Suprapubic skin (tissue), 4 donors: ENCODE results near the gene BLTP3A. TPM values are rescaled to one million over a fixed set of nuclear protein-coding genes. Genes with fewer than 3 reads are reported as not detected.
"Not testable (repeated sequence)": the region's sequence is repeated elsewhere in the genome, so short reads cannot be mapped to it uniquely, and the experiment has no call there.

Experiments
- DNase-seq, 2 donors: peaks; one replicate each; pipeline ENCODE4 v3.0.0-alpha.2; 2019; ENCODE audit warnings: low spot score in 2 of 2
- H3K27ac ChIP-seq: fragments of 200-600 bp; sonication (generic); one replicate; pipeline ENCODE4 v1.5.1; 2019
- H3K27me3 ChIP-seq: fragments of 200-600 bp; sonication (generic); one replicate; pipeline ENCODE4 v1.5.1; 2019
- H3K36me3 ChIP-seq: fragments of 200-600 bp; sonication (generic); one replicate; pipeline ENCODE4 v1.5.1; 2019
- H3K4me1 ChIP-seq: fragments of 200-600 bp; sonication (generic); one replicate; pipeline ENCODE4 v1.5.1; 2019
- H3K4me3 ChIP-seq: fragments of 200-600 bp; sonication (generic); one replicate; pipeline ENCODE4 v1.5.1; 2019; ENCODE audit warnings: mild to moderate bottlenecking
- H3K9me3 ChIP-seq: fragments of 200-600 bp; sonication (generic); one replicate; pipeline ENCODE4 v1.5.1; 2019
- CTCF ChIP-seq, 2 donors: fragments of 200-600 bp in 1 of 2; fragments of 450-650 bp in 1 of 2; sonication (generic) in 1 of 2; IDR thresholded peaks; one replicate each; pipeline ENCODE4 v1.5.1; 2016 to 2019; ENCODE audit warnings: antibody characterized with exemption in 2 of 2, mild to moderate bottlenecking in 1 of 2, moderate library complexity in 1 of 2
- EP300 ChIP-seq: sonication (generic); formaldehyde crosslinking; IDR thresholded peaks from one replicate; pipeline ENCODE4 v1.6.1; 2017; ENCODE audit warnings: antibody characterized with exemption
- POLR2A ChIP-seq, 2 donors: fragments of 450-650 bp; IDR thresholded peaks; one replicate each; pipeline ENCODE4 v1.6.1; 2017; ENCODE audit warnings: antibody characterized with exemption in 2 of 2, mild to moderate bottlenecking in 2 of 2, moderate library complexity in 2 of 2
- POLR2AphosphoS5 ChIP-seq, 3 donors: sonication (generic); formaldehyde crosslinking; IDR thresholded peaks; one replicate each; pipeline ENCODE4 v1.6.1; 2017; ENCODE audit warnings: antibody characterized with exemption in 3 of 3
- WGBS: methylation state at CpG from one replicate; pipeline ENCODE4 v1.1.5; 2018; 5-methylcytosine and 5-hydroxymethylcytosine counted together
- total RNA-seq, 4 donors: library from RNA; depleted of rRNA; stranded (reverse); fragments of >200 nt; gene quantifications; one replicate each; pipeline ENCODE4 v1.1.0, GENCODE V29; 2016

Gene BLTP3A
- total RNA-seq, 4 donors from 2014 or later = 6.3 to 12.2 (median 9.0) TPM

- H3K9me3 ChIP-seq = no peaks in the 10 kb centered on the region
- peaks cover 16% of the 10 kb centered on the region for H3K4me1 ChIP-seq
- no peak overlapping the region for H3K27ac ChIP-seq
- H3K4me3 ChIP-seq = no peak overlapping the region
- TF ChIP-seq EP300 = no peak
- no peak for TF ChIP-seq CTCF (IDR thresholded peaks at IDR 0.05)
- no peak for TF ChIP-seq POLR2AphosphoS5 (IDR thresholded peaks at IDR 0.05)
- TF ChIP-seq POLR2A (IDR thresholded peaks at IDR 0.05) = no peak
- DNase-seq = no peak
- WGBS = 93% methylated on average over 6 of the region's 6 CpGs
- no peaks in the 10 kb centered on the region for H3K27me3 ChIP-seq
- no peaks in the 10 kb centered on the region for H3K36me3 ChIP-seq
Observed at GRCh38 chr6:34793877-34794276, 2.0 kb downstream of the BLTP3A start.

- H3K4me1 ChIP-seq = peaks cover 13% of the 10 kb centered on the region
- H3K27ac ChIP-seq = no peak overlapping the region
- no peaks in the 10 kb centered on the region for H3K36me3 ChIP-seq
- no peak for DNase-seq
- TF ChIP-seq POLR2AphosphoS5 (IDR thresholded peaks at IDR 0.05) (no peak), EP300 (no peak), POLR2A (IDR thresholded peaks at IDR 0.05) (no peak), CTCF (IDR thresholded peaks at IDR 0.05) (no peak)
- no peaks in the 10 kb centered on the region for H3K9me3 ChIP-seq
- H3K27me3 ChIP-seq = no peaks in the 10 kb centered on the region
- 53% methylated on average over 2 of the region's 2 CpGs for WGBS
- H3K4me3 ChIP-seq = no peak overlapping the region
Observed at GRCh38 chr6:34795836-34796425, 4.0 kb downstream of the BLTP3A start.

DNA sequence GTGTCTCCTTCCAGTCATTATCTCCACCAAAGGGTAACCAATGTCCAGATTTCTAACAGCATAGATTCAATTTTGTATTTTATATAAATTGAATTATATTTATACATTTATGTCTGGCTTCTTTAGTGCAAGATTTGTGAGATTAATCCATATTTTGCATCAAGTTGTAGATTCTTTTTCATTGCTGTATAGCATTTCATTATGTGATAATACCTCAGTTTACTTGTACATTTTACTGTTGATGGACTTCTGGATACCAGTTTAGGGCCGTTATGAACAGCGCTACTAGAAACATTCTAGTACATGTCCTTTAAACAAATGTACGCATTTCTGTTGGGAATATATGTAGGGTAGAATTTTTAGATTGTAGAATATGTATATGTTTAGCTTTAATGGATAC is 6.2 kb downstream of the BLTP3A start:
- Histone ChIP-seq H3K4me1 (peaks cover 3% of the 10 kb centered on the region), H3K4me3 (no peak overlapping the region), H3K27me3 (no peaks in the 10 kb centered on the region), H3K9me3 (no peaks in the 10 kb centered on the region), H3K36me3 (no peaks in the 10 kb centered on the region), H3K27ac (no peak overlapping the region)
- DNase-seq = no peak
- 94% methylated on average over 3 of the region's 3 CpGs for WGBS
- TF ChIP-seq POLR2AphosphoS5 (IDR thresholded peaks at IDR 0.05) (no peak), EP300 (no peak), CTCF (IDR thresholded peaks at IDR 0.05) (no peak), POLR2A (IDR thresholded peaks at IDR 0.05) (no peak)

DNA sequence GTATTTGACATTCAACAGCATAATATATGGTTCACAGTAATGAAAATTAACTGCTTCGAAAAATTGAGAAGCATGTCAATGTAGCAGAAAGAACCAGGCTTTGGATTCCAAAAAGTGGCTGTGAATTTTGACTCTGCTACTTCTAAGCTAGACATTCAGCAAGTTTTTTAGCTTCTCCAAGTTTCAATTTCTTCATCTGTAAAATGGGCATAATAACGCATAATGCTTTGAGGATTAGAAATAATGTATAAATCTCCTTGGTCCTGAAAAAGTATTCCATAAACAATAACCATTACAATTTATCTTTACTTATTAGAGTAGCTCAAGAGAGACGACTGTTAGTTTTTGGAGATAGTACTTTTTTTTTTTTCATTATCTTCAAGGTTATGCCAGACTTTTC is 7.7 kb downstream of the BLTP3A start:
- Histone ChIP-seq H3K4me3 (no peak overlapping the region), H3K4me1 (no peaks in the 10 kb centered on the region), H3K9me3 (no peaks in the 10 kb centered on the region), H3K27ac (no peak overlapping the region), H3K36me3 (no peaks in the 10 kb centered on the region), H3K27me3 (no peaks in the 10 kb centered on the region)
- DNase-seq = no peak
- 84% methylated on average over 3 of the region's 3 CpGs for WGBS
- TF ChIP-seq CTCF (IDR thresholded peaks at IDR 0.05) (no peak), POLR2A (IDR thresholded peaks at IDR 0.05) (no peak), EP300 (no peak), POLR2AphosphoS5 (IDR thresholded peaks at IDR 0.05) (no peak)

GRCh38 chr6:34804543-34804942 is 12.7 kb downstream of the BLTP3A start:
- no peaks in the 10 kb centered on the region for H3K36me3 ChIP-seq
- no peaks in the 10 kb centered on the region for H3K9me3 ChIP-seq
- H3K4me3 ChIP-seq = no peak overlapping the region
- no peaks in the 10 kb centered on the region for H3K4me1 ChIP-seq
- TF ChIP-seq CTCF (IDR thresholded peaks at IDR 0.05) = no peak
- TF ChIP-seq POLR2AphosphoS5 (IDR thresholded peaks at IDR 0.05) = no peak
- TF ChIP-seq POLR2A (IDR thresholded peaks at IDR 0.05) = no peak
- TF ChIP-seq EP300 = no peak
- DNase-seq = no peak
- H3K27me3 ChIP-seq = no peaks in the 10 kb centered on the region
- no peak overlapping the region for H3K27ac ChIP-seq

DNA sequence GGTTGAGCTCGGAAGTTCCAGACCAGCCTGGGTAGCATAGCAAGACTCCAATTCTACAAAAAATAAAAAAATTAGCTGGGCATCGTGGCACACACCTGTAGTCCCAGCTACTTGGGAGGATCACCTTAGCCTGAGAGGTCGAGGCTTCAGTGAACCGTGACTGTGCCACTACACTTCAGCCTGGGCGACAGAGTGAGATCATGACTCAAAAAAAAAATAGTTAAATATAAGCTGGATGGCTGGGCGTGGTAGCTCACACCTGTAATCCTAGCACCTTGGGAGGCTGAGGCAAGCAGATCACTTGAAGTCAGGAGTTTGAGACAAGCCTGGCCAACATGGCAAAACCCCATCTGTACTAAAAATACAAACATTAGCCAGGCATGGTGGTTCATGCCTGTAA is 13.2 kb downstream of the BLTP3A start:
- not testable (repeated sequence) for H3K4me1 ChIP-seq, H3K27ac ChIP-seq, H3K36me3 ChIP-seq, H3K9me3 ChIP-seq, DNase-seq, H3K27me3 ChIP-seq, H3K4me3 ChIP-seq
- WGBS = 95% methylated on average over 6 of the region's 6 CpGs
